ENCODE measurements around the gene SCAF11.
A peak's percentile ranks its signal among the peaks of the same experiment; 100 is the strongest.

The SCAF11 gene

GRCh38 chr12:45991284-45992249, 1.2 kb upstream of the SCAF11 start:
- peak overlapping the region; percentile 67 for H2AK5ac ChIP-seq (ENCODE audit: low read length)
- peak overlapping the region; percentile 93 for H2BK5ac ChIP-seq (ENCODE audit: low read depth, low read length, poor library complexity)
- H3K27ac ChIP-seq (ENCODE audit: low read depth, low read length): peak overlapping the region; percentile 83
- no peak overlapping the region for H3K9ac ChIP-seq (ENCODE audit: low read length)
- H3K9me3 ChIP-seq (ENCODE audit: insufficient read depth, low read depth, low read length): no peaks in the 10 kb centered on the region
- no peaks in the 10 kb centered on the region for H3K27me3 ChIP-seq (ENCODE audit: insufficient read depth, low read length)
- H3K36me3 ChIP-seq (ENCODE audit: control insufficient read depth in 1 of 2, insufficient read depth in 2 of 2, low read length in 2 of 2): peaks cover 0 to 3% of the 10 kb centered on the region in 2 experiments
- peaks cover 20% of the 10 kb centered on the region for H3K79me1 ChIP-seq (ENCODE audit: low read length)
- peaks cover 13% of the 10 kb centered on the region for H3K79me2 ChIP-seq (ENCODE audit: control insufficient read depth, insufficient read depth, low read length, poor library complexity)
- peak overlapping the region; percentile 57 for H3K4ac ChIP-seq (ENCODE audit: low read depth, low read length)
- H3K23ac ChIP-seq (ENCODE audit: low read length): no peak overlapping the region
- H3K4me1 ChIP-seq (ENCODE audit: control insufficient read depth in 1 of 2, insufficient read depth in 2 of 2, low read length in 2 of 2): peaks cover 6 to 11% of the 10 kb centered on the region in 2 experiments
- WGBS (ENCODE audit: extremely low coverage, insufficient coverage, insufficient read length): no CpG with 5 or more reads among the region's 71 CpGs
- peak overlapping the region; percentile 83 for H2BK120ac ChIP-seq (ENCODE audit: insufficient read depth, low read length, poor library complexity)
- peak overlapping the region; percentile 88 for H3K14ac ChIP-seq (ENCODE audit: low read length)
- peak overlapping the region; percentile 62 for H3K4me2 ChIP-seq (ENCODE audit: low read length)
- H2AFZ ChIP-seq (ENCODE audit: insufficient read depth, low read length, poor library complexity): peak overlapping the region; percentile 84
- H4K91ac ChIP-seq (ENCODE audit: low read depth, low read length): peak overlapping the region; percentile 88
- DNase-seq: peak; percentile 80 to 87
- H4K8ac ChIP-seq (ENCODE audit: low read depth, low read length): peak overlapping the region; percentile 97
- peak overlapping the region; percentile 51 for H3K4me3 ChIP-seq (ENCODE audit: low read depth, low read length)
- H3K18ac ChIP-seq (ENCODE audit: low read length): peak overlapping the region; percentile 90
- peak overlapping the region; percentile 91 for H4K12ac ChIP-seq (ENCODE audit: low read depth, low read length)
- peak overlapping the region; percentile 85 for H2BK12ac ChIP-seq (ENCODE audit: low read length)

GRCh38 chr12:45989721-45990467, 480 bp downstream of the SCAF11 start:
- Histone ChIP-seq H3K4me1 (ENCODE audit: control insufficient read depth in 1 of 2, insufficient read depth in 2 of 2, low read length in 2 of 2) (peaks cover 6 to 13% of the 10 kb centered on the region in 2 experiments), H4K91ac (ENCODE audit: low read depth, low read length) (peak overlapping the region; percentile 90), H2BK120ac (ENCODE audit: insufficient read depth, low read length, poor library complexity) (peak overlapping the region; percentile 95), H3K23ac (ENCODE audit: low read length) (no peak overlapping the region), H2BK5ac (ENCODE audit: low read depth, low read length, poor library complexity) (peak overlapping the region; percentile 95), H4K8ac (ENCODE audit: low read depth, low read length) (peak overlapping the region; percentile 96), H3K4me3 (ENCODE audit: low read depth, low read length) (peak overlapping the region; percentile 94), H3K14ac (ENCODE audit: low read length) (peak overlapping the region; percentile 96), H4K12ac (ENCODE audit: low read depth, low read length) (peak overlapping the region; percentile 92), H3K79me1 (ENCODE audit: low read length) (peaks cover 20% of the 10 kb centered on the region), H3K4me2 (ENCODE audit: low read length) (peak overlapping the region; percentile 66), H3K9ac (ENCODE audit: low read length) (peak overlapping the region; percentile 94), H2BK12ac (ENCODE audit: low read length) (peak overlapping the region; percentile 47), H3K36me3 (ENCODE audit: control insufficient read depth in 1 of 2, insufficient read depth in 2 of 2, low read length in 2 of 2) (peaks cover 0 to 4% of the 10 kb centered on the region in 2 experiments), H2AFZ (ENCODE audit: insufficient read depth, low read length, poor library complexity) (peak overlapping the region; percentile 84), H3K9me3 (ENCODE audit: insufficient read depth, low read depth, low read length) (no peaks in the 10 kb centered on the region), H3K27me3 (ENCODE audit: insufficient read depth, low read length) (no peaks in the 10 kb centered on the region), H3K79me2 (ENCODE audit: control insufficient read depth, insufficient read depth, low read length, poor library complexity) (peaks cover 14% of the 10 kb centered on the region), H3K18ac (ENCODE audit: low read length) (peak overlapping the region; percentile 97), H2AK5ac (ENCODE audit: low read length) (peak overlapping the region; percentile 87), H3K27ac (ENCODE audit: low read depth, low read length) (peak overlapping the region; percentile 98), H3K4ac (ENCODE audit: low read depth, low read length) (peak overlapping the region; percentile 93)
- no CpG with 5 or more reads among the region's 71 CpGs for WGBS (ENCODE audit: extremely low coverage, insufficient coverage, insufficient read length)
- peak; percentile 55 to 77 for DNase-seq

GRCh38 chr12:45989287-45989686, 1.1 kb downstream of the SCAF11 start:
- no peak for DNase-seq
- Histone ChIP-seq H3K27me3 (ENCODE audit: insufficient read depth, low read length) (no peaks in the 10 kb centered on the region), H4K91ac (ENCODE audit: low read depth, low read length) (no peak overlapping the region), H3K9me3 (ENCODE audit: insufficient read depth, low read depth, low read length) (no peaks in the 10 kb centered on the region), H3K18ac (ENCODE audit: low read length) (peak overlapping the region; percentile 97), H3K79me1 (ENCODE audit: low read length) (peaks cover 20% of the 10 kb centered on the region), H2BK12ac (ENCODE audit: low read length) (no peak overlapping the region), H4K8ac (ENCODE audit: low read depth, low read length) (no peak overlapping the region), H2BK120ac (ENCODE audit: insufficient read depth, low read length, poor library complexity) (no peak overlapping the region), H3K4me1 (ENCODE audit: control insufficient read depth in 1 of 2, insufficient read depth in 2 of 2, low read length in 2 of 2) (peaks cover 6 to 13% of the 10 kb centered on the region in 2 experiments), H2BK5ac (ENCODE audit: low read depth, low read length, poor library complexity) (peak overlapping the region; percentile 95), H2AK5ac (ENCODE audit: low read length) (no peak overlapping the region), H3K79me2 (ENCODE audit: control insufficient read depth, insufficient read depth, low read length, poor library complexity) (peaks cover 14% of the 10 kb centered on the region), H3K4me2 (ENCODE audit: low read length) (peak overlapping the region; percentile 66), H3K9ac (ENCODE audit: low read length) (peak overlapping the region; percentile 94), H3K4me3 (ENCODE audit: low read depth, low read length) (peak overlapping the region; percentile 94), H3K27ac (ENCODE audit: low read depth, low read length) (peak overlapping the region; percentile 98), H3K4ac (ENCODE audit: low read depth, low read length) (peak overlapping the region; percentile 93), H2AFZ (ENCODE audit: insufficient read depth, low read length, poor library complexity) (peak overlapping the region; percentile 84), H3K23ac (ENCODE audit: low read length) (no peak overlapping the region), H3K36me3 (ENCODE audit: control insufficient read depth in 1 of 2, insufficient read depth in 2 of 2, low read length in 2 of 2) (peaks cover 0 to 4% of the 10 kb centered on the region in 2 experiments), H4K12ac (ENCODE audit: low read depth, low read length) (no peak overlapping the region), H3K14ac (ENCODE audit: low read length) (no peak overlapping the region)
- no CpG with 5 or more reads among the region's 10 CpGs for WGBS (ENCODE audit: extremely low coverage, insufficient coverage, insufficient read length)

GRCh38 chr12:45988264-45988663, 2.1 kb downstream of the SCAF11 start:
- H3K79me2 ChIP-seq (ENCODE audit: control insufficient read depth, insufficient read depth, low read length, poor library complexity): peaks cover 14% of the 10 kb centered on the region
- no peak overlapping the region for H2BK120ac ChIP-seq (ENCODE audit: insufficient read depth, low read length, poor library complexity)
- H4K91ac ChIP-seq (ENCODE audit: low read depth, low read length): no peak overlapping the region
- no peak overlapping the region for H3K14ac ChIP-seq (ENCODE audit: low read length)
- no peak overlapping the region for H3K23ac ChIP-seq (ENCODE audit: low read length)
- H3K4me3 ChIP-seq (ENCODE audit: low read depth, low read length): no peak overlapping the region
- no peak overlapping the region for H2BK12ac ChIP-seq (ENCODE audit: low read length)
- no peak overlapping the region for H3K4ac ChIP-seq (ENCODE audit: low read depth, low read length)
- H3K27me3 ChIP-seq (ENCODE audit: insufficient read depth, low read length): no peaks in the 10 kb centered on the region
- no peak overlapping the region for H3K27ac ChIP-seq (ENCODE audit: low read depth, low read length)
- no peak overlapping the region for H3K18ac ChIP-seq (ENCODE audit: low read length)
- no peak for DNase-seq
- no peak overlapping the region for H3K9ac ChIP-seq (ENCODE audit: low read length)
- H3K79me1 ChIP-seq (ENCODE audit: low read length): peaks cover 20% of the 10 kb centered on the region
- H3K4me2 ChIP-seq (ENCODE audit: low read length): peak overlapping the region; percentile 49
- H3K4me1 ChIP-seq (ENCODE audit: control insufficient read depth in 1 of 2, insufficient read depth in 2 of 2, low read length in 2 of 2): peaks cover 6 to 13% of the 10 kb centered on the region in 2 experiments
- no peak overlapping the region for H2AK5ac ChIP-seq (ENCODE audit: low read length)
- H2AFZ ChIP-seq (ENCODE audit: insufficient read depth, low read length, poor library complexity): no peak overlapping the region
- peaks cover 0 to 4% of the 10 kb centered on the region in 2 experiments for H3K36me3 ChIP-seq (ENCODE audit: control insufficient read depth in 1 of 2, insufficient read depth in 2 of 2, low read length in 2 of 2)
- no peak overlapping the region for H2BK5ac ChIP-seq (ENCODE audit: low read depth, low read length, poor library complexity)
- H4K8ac ChIP-seq (ENCODE audit: low read depth, low read length): no peak overlapping the region
- WGBS (ENCODE audit: extremely low coverage, insufficient coverage, insufficient read length): no CpG with 5 or more reads among the region's 3 CpGs
- no peak overlapping the region for H4K12ac ChIP-seq (ENCODE audit: low read depth, low read length)
- H3K9me3 ChIP-seq (ENCODE audit: insufficient read depth, low read depth, low read length): no peaks in the 10 kb centered on the region

Data from trophoblast cell (in vitro differentiated cells and primary cell).